SK-N-SH treated with all-trans-retinoic acid at 6 μM for 48 hours (cell line): ENCODE measurements around the gene WDR37.

Experiments used
- ATAC-seq: fragments of 200-7000 bp; cut with Tn5 transposase; 3 replicates; pipeline ENCODE4 v1.9.1; 2020; ENCODE audit warnings: mild to moderate bottlenecking, moderate library complexity
- ARNTL ChIP-seq: fragments of 450-650 bp; formaldehyde crosslinking; IDR thresholded peaks from 2 replicates; pipeline ENCODE4 v1.5.0; 2020; ENCODE audit warnings: low read depth, mild to moderate bottlenecking, moderate library complexity, borderline replicate concordance
- BACH2 ChIP-seq: fragments of 250-450 bp; sonication (Bioruptor Pico); IDR thresholded peaks from 2 replicates; pipeline ENCODE4 v1.9.0; 2021; ENCODE audit warnings: mild to moderate bottlenecking, borderline replicate concordance
- CSDC2 ChIP-seq: fragments of 250-450 bp; sonication (Bioruptor Pico); IDR thresholded peaks from 2 replicates; pipeline ENCODE4 v1.5.0; 2020; ENCODE audit warnings: mild to moderate bottlenecking, moderate library complexity
- ESRRG ChIP-seq: fragments of 250-450 bp; sonication (Bioruptor Pico); IDR thresholded peaks from 2 replicates; pipeline ENCODE4 v1.6.1; 2021; ENCODE audit warnings: mild to moderate bottlenecking
- GLIS3 ChIP-seq: fragments of 250-450 bp; sonication (Bioruptor Pico); IDR thresholded peaks from 2 replicates; pipeline ENCODE4 v1.5.0; 2020; ENCODE audit warnings: mild to moderate bottlenecking, moderate library complexity
- ISL1 ChIP-seq: fragments of 250-450 bp; sonication (Bioruptor Pico); IDR thresholded peaks from 2 replicates; pipeline ENCODE4 v2.1.2; 2022; ENCODE audit warnings: mild to moderate bottlenecking, moderate library complexity
- RARB ChIP-seq: fragments of 250-450 bp; sonication (Bioruptor Pico); IDR thresholded peaks from 2 replicates; pipeline ENCODE4 v1.8.0; 2021; ENCODE audit warnings: mild to moderate bottlenecking, moderate library complexity
- SNAI2 ChIP-seq: fragments of 250-450 bp; sonication (Bioruptor Pico); IDR thresholded peaks from 2 replicates; pipeline ENCODE4 v1.5.0; 2020; ENCODE audit warnings: mild to moderate bottlenecking, moderate library complexity
- TCF4 ChIP-seq: fragments of 250-450 bp; sonication (Bioruptor Pico); IDR thresholded peaks from 2 replicates; pipeline ENCODE4 v1.8.0; 2021; ENCODE audit warnings: mild to moderate bottlenecking, moderate library complexity, borderline replicate concordance
- ZC3H10 ChIP-seq: fragments of 250-450 bp; sonication (Bioruptor Pico); IDR thresholded peaks from 2 replicates; pipeline ENCODE4 v1.5.1; 2021; ENCODE audit warnings: mild to moderate bottlenecking, moderate library complexity
- ZFP3 ChIP-seq: fragments of 250-450 bp; sonication (Bioruptor Pico); IDR thresholded peaks from 2 replicates; pipeline ENCODE4 v1.5.0; 2020; ENCODE audit warnings: mild to moderate bottlenecking, moderate library complexity
- ZNF565 ChIP-seq: fragments of 450-650 bp; formaldehyde crosslinking; conservative IDR thresholded peaks from 2 replicates; pipeline ENCODE4 v1.5.0; 2020; ENCODE audit warnings: low read depth, mild to moderate bottlenecking, moderate library complexity
- ZNF70 ChIP-seq: fragments of 450-650 bp; formaldehyde crosslinking; IDR thresholded peaks from 2 replicates; pipeline ENCODE4 v1.5.0; 2020; ENCODE audit warnings: mild to moderate bottlenecking, moderate library complexity
- TF ChIP-seq, protein P1 (sequence below): fragments of 250-450 bp; sonication (Bioruptor Pico); IDR thresholded peaks from 2 replicates; pipeline ENCODE4 v1.8.0; 2021; ENCODE audit warnings: low read depth, mild to moderate bottlenecking, moderate library complexity, borderline replicate concordance
- TF ChIP-seq, protein P2 (sequence below): fragments of 250-450 bp; sonication (Bioruptor Pico); IDR thresholded peaks from 2 replicates; pipeline ENCODE4 v1.5.0; 2020; ENCODE audit warnings: mild to moderate bottlenecking, moderate library complexity
- TF ChIP-seq, protein P3 (sequence below): fragments of 250-450 bp; sonication (Bioruptor Pico); IDR thresholded peaks from 2 replicates; pipeline ENCODE4 v1.5.1; 2020; ENCODE audit warnings: low read depth, mild to moderate bottlenecking, moderate library complexity
- TF ChIP-seq, protein P4 (sequence below): fragments of 250-450 bp; sonication (Bioruptor Pico); IDR thresholded peaks from 2 replicates; pipeline ENCODE4 v1.5.1; 2021; ENCODE audit warnings: mild to moderate bottlenecking, moderate library complexity

Gene WDR37

DNA sequence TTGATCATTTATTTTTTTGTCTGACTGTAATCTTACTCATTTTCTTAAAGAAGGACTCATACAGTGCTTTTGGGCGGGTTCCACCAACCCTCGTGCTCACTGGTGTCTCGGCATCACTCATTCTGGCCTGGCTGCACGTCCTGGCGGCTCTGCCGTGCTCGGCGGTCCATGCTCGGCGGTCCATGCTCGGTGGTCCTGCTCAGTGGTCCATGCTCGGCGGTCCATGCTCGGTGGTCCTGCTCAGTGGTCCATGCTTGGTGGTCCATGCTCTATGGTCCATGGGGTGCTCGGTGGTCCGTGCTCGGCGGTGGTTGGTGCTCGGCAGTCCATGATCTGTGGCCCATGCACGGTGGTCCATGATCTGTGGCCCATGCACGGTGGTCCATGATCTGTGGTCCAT, 72.5 kb downstream of the WDR37 start:
- no peak for ATAC-seq
- no peak for TF ChIP-seq ZC3H10 (CRISPR knock-in tag)
- TF ChIP-seq, protein P1, sequence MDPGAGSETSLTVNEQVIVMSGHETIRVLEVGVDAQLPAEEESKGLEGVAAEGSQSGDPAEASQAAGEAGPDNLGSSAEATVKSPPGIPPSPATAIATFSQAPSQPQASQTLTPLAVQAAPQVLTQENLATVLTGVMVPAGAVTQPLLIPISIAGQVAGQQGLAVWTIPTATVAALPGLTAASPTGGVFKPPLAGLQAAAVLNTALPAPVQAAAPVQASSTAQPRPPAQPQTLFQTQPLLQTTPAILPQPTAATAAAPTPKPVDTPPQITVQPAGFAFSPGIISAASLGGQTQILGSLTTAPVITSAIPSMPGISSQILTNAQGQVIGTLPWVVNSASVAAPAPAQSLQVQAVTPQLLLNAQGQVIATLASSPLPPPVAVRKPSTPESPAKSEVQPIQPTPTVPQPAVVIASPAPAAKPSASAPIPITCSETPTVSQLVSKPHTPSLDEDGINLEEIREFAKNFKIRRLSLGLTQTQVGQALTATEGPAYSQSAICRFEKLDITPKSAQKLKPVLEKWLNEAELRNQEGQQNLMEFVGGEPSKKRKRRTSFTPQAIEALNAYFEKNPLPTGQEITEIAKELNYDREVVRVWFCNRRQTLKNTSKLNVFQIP (CRISPR knock-in tag) = no peak

DNA sequence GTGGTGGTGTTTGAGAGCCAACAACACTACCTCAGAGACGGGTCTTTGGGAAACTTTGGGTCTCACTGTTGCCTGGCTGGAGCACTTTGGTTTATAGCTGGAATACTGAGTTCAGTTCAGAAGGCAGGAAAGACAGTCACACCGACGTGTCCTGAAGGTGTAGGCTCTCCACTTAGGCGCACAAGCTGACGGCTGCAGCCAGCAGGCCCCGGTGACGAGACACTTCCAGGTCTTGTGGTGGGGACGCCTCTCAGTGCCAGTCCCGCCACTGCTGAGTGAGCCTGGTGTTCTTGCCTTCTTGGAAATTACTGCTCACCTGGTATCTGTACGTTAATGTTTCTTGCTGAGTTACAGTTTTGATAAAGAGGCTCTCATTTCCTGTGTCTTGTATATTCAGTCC, 74.0 kb downstream of the WDR37 start:
- ATAC-seq = no peak
- TF ChIP-seq, protein P2, sequence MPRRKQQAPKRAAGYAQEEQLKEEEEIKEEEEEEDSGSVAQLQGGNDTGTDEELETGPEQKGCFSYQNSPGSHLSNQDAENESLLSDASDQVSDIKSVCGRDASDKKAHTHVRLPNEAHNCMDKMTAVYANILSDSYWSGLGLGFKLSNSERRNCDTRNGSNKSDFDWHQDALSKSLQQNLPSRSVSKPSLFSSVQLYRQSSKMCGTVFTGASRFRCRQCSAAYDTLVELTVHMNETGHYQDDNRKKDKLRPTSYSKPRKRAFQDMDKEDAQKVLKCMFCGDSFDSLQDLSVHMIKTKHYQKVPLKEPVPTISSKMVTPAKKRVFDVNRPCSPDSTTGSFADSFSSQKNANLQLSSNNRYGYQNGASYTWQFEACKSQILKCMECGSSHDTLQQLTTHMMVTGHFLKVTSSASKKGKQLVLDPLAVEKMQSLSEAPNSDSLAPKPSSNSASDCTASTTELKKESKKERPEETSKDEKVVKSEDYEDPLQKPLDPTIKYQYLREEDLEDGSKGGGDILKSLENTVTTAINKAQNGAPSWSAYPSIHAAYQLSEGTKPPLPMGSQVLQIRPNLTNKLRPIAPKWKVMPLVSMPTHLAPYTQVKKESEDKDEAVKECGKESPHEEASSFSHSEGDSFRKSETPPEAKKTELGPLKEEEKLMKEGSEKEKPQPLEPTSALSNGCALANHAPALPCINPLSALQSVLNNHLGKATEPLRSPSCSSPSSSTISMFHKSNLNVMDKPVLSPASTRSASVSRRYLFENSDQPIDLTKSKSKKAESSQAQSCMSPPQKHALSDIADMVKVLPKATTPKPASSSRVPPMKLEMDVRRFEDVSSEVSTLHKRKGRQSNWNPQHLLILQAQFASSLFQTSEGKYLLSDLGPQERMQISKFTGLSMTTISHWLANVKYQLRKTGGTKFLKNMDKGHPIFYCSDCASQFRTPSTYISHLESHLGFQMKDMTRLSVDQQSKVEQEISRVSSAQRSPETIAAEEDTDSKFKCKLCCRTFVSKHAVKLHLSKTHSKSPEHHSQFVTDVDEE = no peak
- TF ChIP-seq ARNTL (CRISPR knock-in tag) (no peak), CSDC2 (CRISPR knock-in tag) (no peak), SNAI2 (CRISPR knock-in tag) (no peak), BACH2 (CRISPR knock-in tag) (no peak), ZFP3 (no peak), ESRRG (no peak), TCF4 (no peak), ISL1 (CRISPR knock-in tag) (no peak)
- TF ChIP-seq, protein P3, sequence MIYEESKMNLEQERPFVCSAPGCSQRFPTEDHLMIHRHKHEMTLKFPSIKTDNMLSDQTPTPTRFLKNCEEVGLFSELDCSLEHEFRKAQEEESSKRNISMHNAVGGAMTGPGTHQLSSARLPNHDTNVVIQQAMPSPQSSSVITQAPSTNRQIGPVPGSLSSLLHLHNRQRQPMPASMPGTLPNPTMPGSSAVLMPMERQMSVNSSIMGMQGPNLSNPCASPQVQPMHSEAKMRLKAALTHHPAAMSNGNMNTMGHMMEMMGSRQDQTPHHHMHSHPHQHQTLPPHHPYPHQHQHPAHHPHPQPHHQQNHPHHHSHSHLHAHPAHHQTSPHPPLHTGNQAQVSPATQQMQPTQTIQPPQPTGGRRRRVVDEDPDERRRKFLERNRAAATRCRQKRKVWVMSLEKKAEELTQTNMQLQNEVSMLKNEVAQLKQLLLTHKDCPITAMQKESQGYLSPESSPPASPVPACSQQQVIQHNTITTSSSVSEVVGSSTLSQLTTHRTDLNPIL (CRISPR knock-in tag) = no peak
- TF ChIP-seq, protein P4, sequence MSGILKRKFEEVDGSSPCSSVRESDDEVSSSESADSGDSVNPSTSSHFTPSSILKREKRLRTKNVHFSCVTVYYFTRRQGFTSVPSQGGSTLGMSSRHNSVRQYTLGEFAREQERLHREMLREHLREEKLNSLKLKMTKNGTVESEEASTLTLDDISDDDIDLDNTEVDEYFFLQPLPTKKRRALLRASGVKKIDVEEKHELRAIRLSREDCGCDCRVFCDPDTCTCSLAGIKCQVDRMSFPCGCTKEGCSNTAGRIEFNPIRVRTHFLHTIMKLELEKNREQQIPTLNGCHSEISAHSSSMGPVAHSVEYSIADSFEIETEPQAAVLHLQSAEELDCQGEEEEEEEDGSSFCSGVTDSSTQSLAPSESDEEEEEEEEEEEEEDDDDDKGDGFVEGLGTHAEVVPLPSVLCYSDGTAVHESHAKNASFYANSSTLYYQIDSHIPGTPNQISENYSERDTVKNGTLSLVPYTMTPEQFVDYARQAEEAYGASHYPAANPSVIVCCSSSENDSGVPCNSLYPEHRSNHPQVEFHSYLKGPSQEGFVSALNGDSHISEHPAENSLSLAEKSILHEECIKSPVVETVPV (CRISPR knock-in tag) = no peak
- TF ChIP-seq, protein P1 (CRISPR knock-in tag) = no peak

DNA sequence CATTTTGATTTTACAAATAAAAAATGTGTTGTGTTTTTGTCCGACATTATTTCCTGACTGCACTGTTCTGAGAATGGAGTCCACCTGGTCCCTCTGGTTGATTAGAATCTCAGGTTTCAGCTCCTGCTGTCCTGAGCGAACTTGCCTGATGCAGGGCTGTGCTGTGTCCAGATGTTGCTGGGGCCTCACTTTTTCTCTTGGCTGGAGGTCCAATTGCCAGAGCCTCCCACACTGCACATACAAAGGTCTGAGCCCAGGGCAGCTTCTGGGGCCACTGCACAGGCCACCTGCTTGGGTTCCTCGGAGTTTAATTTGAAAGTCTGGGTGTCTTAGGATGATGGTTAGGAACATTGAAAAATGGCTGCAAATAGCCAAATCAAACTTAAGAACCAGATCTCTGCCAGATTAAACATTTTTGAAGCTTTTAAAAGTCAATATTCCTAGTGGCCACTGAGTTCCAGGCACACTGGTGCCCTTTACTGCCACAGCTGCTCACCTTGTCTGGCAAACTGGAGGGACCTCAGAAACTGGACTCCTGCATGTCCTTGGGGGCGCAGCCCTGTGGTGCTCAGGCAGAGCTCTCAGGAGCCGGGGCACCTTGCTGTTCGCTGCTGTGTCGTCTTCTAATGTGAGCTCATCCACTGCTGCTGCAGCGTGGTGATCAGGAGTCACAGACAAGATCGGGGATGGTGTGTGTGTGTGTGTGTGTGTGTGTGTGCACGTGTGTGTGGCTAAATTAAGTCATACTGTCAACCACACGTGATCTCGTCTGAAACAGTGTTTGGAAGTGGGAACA, 75.0 kb downstream of the WDR37 start:
- no peak for ATAC-seq
- TF ChIP-seq, protein P2 = no peak
- TF ChIP-seq GLIS3 (no peak), ESRRG (no peak)

DNA sequence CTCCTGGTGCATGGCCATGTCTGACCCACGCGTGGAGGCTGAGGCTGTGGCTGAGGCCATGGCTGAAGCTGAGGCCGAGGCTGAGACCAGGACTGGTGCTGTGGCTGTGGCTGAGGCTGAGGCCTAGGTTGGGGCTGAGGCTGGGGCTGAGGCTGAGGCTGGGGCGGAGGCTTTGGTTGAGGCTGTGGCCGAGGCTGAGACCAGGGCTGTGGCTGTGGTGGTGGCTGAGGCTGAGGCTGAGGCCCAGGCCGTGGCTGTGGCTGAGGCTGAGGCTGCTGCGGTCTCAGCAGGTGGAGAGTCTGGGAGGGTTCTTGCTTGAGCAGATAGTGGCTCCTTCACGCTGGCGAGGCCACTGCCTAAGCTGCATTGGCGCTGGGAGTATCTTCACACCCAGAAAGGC, 76.4 kb downstream of the WDR37 start:
- ATAC-seq = no peak
- TF ChIP-seq SNAI2 (CRISPR knock-in tag) = no peak
- TF ChIP-seq ZC3H10 (CRISPR knock-in tag) = no peak
- TF ChIP-seq, protein P1 (CRISPR knock-in tag) = no peak
- no peak for TF ChIP-seq GLIS3
- no peak for TF ChIP-seq RARB (CRISPR knock-in tag)
- TF ChIP-seq, protein P2 = no peak
- no peak for TF ChIP-seq TCF4
- no peak for TF ChIP-seq CSDC2 (CRISPR knock-in tag)
- no peak for TF ChIP-seq ZNF565 (CRISPR knock-in tag)
- no peak for TF ChIP-seq ZNF70
- TF ChIP-seq ESRRG = no peak
